NT2/D1 (cell line): ENCODE measurements around the gene FLAD1.

Source experiments
- SUZ12 ChIP-seq: IDR thresholded peaks from 2 replicates; pipeline ENCODE4 v1.6.1; 2011; ENCODE audit not compliant: insufficient read length, insufficient read depth; ENCODE audit errors: extremely low read depth
- YY1 ChIP-seq: IDR thresholded peaks from 2 replicates; pipeline ENCODE4 v1.6.1; 2011; ENCODE audit not compliant: insufficient read length, insufficient read depth
- ZNF274 ChIP-seq: IDR thresholded peaks from 2 replicates; pipeline ENCODE4 v1.6.1; 2011; ENCODE audit warnings: mild to moderate bottlenecking, low read depth, low read length

GRCh38 chr1:155000726-155001424 lies 17.7 kb downstream of the FLAD1 start:
- TF ChIP-seq YY1 (no peak), ZNF274 (no peak), SUZ12 (no peak)
